ENCODE measurements around the gene SPATA13.

GRCh38 chr13:24166561-24166960 is 6.0 kb downstream of the SPATA13 start:
- TF ChIP-seq CTCF (IDR thresholded peaks at IDR 0.05) (no peak), POLR2A (IDR thresholded peaks at IDR 0.05) (no peak), POLR2AphosphoS5 (IDR thresholded peaks at IDR 0.05) (no peak)
